ENCODE measurements around the gene ITFG2. TPM values are rescaled to one million over a fixed set of nuclear protein-coding genes. Genes with fewer than 3 reads are reported as not detected.

ITFG2 gene
- total RNA-seq, 1 experiment from 2014 or later: 23.9 TPM

GRCh38 chr12:2812290-2813213, at the start of gene ITFG2 (continued):
- TF ChIP-seq USF1 (CRISPR knock-in tag; IDR thresholded peaks at IDR 0.05) (peak; percentile 92), CBFB (CRISPR knock-in tag; IDR thresholded peaks at IDR 0.05; ENCODE audit: low read depth) (peak; percentile 90), AFF4 (CRISPR knock-in tag; IDR thresholded peaks at IDR 0.05; ENCODE audit: borderline replicate concordance) (no peak; the same call in 1 of the 2 replicates), TCF7 (CRISPR knock-in tag; IDR thresholded peaks at IDR 0.05; ENCODE audit: low read depth) (no peak), OVOL2 (CRISPR knock-in tag; IDR thresholded peaks at IDR 0.05; ENCODE audit: borderline replicate concordance) (no peak), NR2C2 (CRISPR knock-in tag; IDR thresholded peaks at IDR 0.05) (peak; percentile 21; the same call in 1 of the 2 replicates), ZNF138 (CRISPR knock-in tag; conservative IDR thresholded peaks at IDR 0.05) (no peak), ZNF671 (CRISPR knock-in tag; IDR thresholded peaks at IDR 0.05) (no peak; the same call in 1 of the 2 replicates), ZNF263 (CRISPR knock-in tag; IDR thresholded peaks at IDR 0.05; ENCODE audit: low read depth) (no peak), SOX15 (CRISPR knock-in tag; IDR thresholded peaks at IDR 0.05) (no peak), CREM (CRISPR knock-in tag; IDR thresholded peaks at IDR 0.05) (peak; percentile 86), ZNF416 (CRISPR knock-in tag; IDR thresholded peaks at IDR 0.05) (no peak), SP1 (CRISPR knock-in tag; conservative IDR thresholded peaks at IDR 0.05) (peak; percentile 65; the same call in 1 of the 2 replicates), CDX4 (CRISPR knock-in tag; IDR thresholded peaks at IDR 0.05; ENCODE audit: borderline replicate concordance) (no peak), HMGA2 (CRISPR knock-in tag; IDR thresholded peaks at IDR 0.05) (no peak), IRF1 (CRISPR knock-in tag; IDR thresholded peaks at IDR 0.05) (no peak), MLX (CRISPR knock-in tag; IDR thresholded peaks at IDR 0.05) (no peak)

- no peak overlapping the region for H3K4me3 Mint-ChIP-seq
- peaks cover 9% of the 10 kb centered on the region for H3K4me1 Mint-ChIP-seq
- TF ChIP-seq CTCF (IDR thresholded peaks at IDR 0.05) (no peak), RELA (CRISPR knock-in tag; IDR thresholded peaks at IDR 0.05; ENCODE audit: borderline replicate concordance) (no peak), ZNF232 (CRISPR knock-in tag; IDR thresholded peaks at IDR 0.05) (no peak), ATF2 (CRISPR knock-in tag; IDR thresholded peaks at IDR 0.05; ENCODE audit: borderline replicate concordance, low read depth) (no peak), PRRX2 (CRISPR knock-in tag; IDR thresholded peaks at IDR 0.05) (no peak), ZNF219 (CRISPR knock-in tag; IDR thresholded peaks at IDR 0.05; ENCODE audit: borderline replicate concordance) (no peak)
- POLR2A ChIA-PET: no interaction called here
- CTCF ChIA-PET: interaction anchor here (0.6 to 2.3 kb wide), 6 partner anchors 11 to 270 kb away, joined by 3 to 8 read pairs (median 6); no protein-coding TSS in a partner anchor
- no peaks in the 10 kb centered on the region for H3K27me3 Mint-ChIP-seq (ENCODE audit: low read depth)
- no peak for DNase-seq (ENCODE audit: low spot score)
- H3K27ac Mint-ChIP-seq: no peak overlapping the region
- ATAC-seq: no peak
- no peaks in the 10 kb centered on the region for H3K36me3 Mint-ChIP-seq
- no peaks in the 10 kb centered on the region for H3K9me3 Mint-ChIP-seq
Observed at GRCh38 chr12:2764398-2764797, 48.1 kb upstream of the ITFG2 start.

Measured in WTC11 (cell line).